HepG2 (cell line): ENCODE results near the gene TSPAN5. TPM values are rescaled to one million over a fixed set of nuclear protein-coding genes. Genes with fewer than 3 reads are reported as not detected.
"Not testable (repeated sequence)": the region's sequence is repeated elsewhere in the genome, so short reads cannot be mapped to it uniquely, and the experiment has no call there.

Source experiments
- ATAC-seq: fragments of 200-7000 bp; cut with Tn5 transposase; 3 replicates; pipeline ENCODE4 v1.9.1; 2020; ENCODE audit warnings: mild to moderate bottlenecking, moderate library complexity
- BruUV-seq: library from RNA; stranded (reverse); fragments of 400-500 nt; replicated peaks from 2 replicates; lab custom pipeline; 2021; lab: Mats Ljungman, UMichigan
- CTCF ChIA-PET: fragments of 300-600 bp; formaldehyde crosslinking; extraction: SDS; loops from one replicate; lab custom pipeline; 2021; ENCODE audit warnings: low total read pairs, inconsistent platforms, low intra/inter-chr PET ratio; lab: Yijun Ruan, JAX
- POLR2A ChIA-PET: fragments of 350-600 bp; sonication (Branson Sonifier 250); formaldehyde crosslinking; loops from one replicate; lab custom pipeline; 2020; ENCODE audit warnings: antibody characterized with exemption, inconsistent platforms; lab: Yijun Ruan, JAX
- DNase-seq: peaks from one replicate; pipeline ENCODE4 v3.0.0-alpha.2; 2015; ENCODE audit warnings: low spot score
- FAIRE-seq: peaks from 3 replicates; lab custom pipeline; 2011; peaks lifted over from hg19 to GRCh38; lab: Jason Lieb, UNC
- H2AFZ ChIP-seq: one replicate; pipeline ENCODE4 v1.6.1; 2011; ENCODE audit warnings: low read length, inconsistent platforms
- H3K27ac ChIP-seq: fragments of 300-600 bp; 3 replicates; pipeline ENCODE4 v1.8.0; 2011; ENCODE audit warnings: mixed run types, mild to moderate bottlenecking, mixed read lengths, low read length, inconsistent platforms; ENCODE audit not compliant: insufficient read depth; ENCODE audit errors: extremely low read length
- H3K27me3 ChIP-seq, 2 experiments: fragments of 200-600 bp in 1 of 2; 2 replicates in 1 of 2; 3 replicates in 1 of 2; pipeline versions ENCODE4 v1.6.0 to v1.8.0; 2011; ENCODE audit warnings: low read length in 2 of 2, mild to moderate bottlenecking in 2 of 2, moderate library complexity in 2 of 2, inconsistent platforms in 1 of 2; ENCODE audit not compliant: insufficient read depth in 2 of 2, control insufficient read depth in 1 of 2
- H3K36me3 ChIP-seq, 2 experiments: fragments of 200-600 bp in 1 of 2; replicated peaks in 1 of 2; 2 replicates in 1 of 2; 3 replicates in 1 of 2; pipeline versions ENCODE4 v1.5.1 to v1.8.0; 2011; ENCODE audit warnings: low read length in 2 of 2, inconsistent platforms in 1 of 2; ENCODE audit not compliant: insufficient read depth in 2 of 2, control insufficient read depth in 1 of 2
- H3K4me1 ChIP-seq: 2 replicates; pipeline ENCODE4 v1.5.1; 2012; ENCODE audit warnings: low read length, inconsistent platforms; ENCODE audit not compliant: insufficient read depth
- H3K4me2 ChIP-seq: 2 replicates; pipeline ENCODE4 v1.6.0; 2011; ENCODE audit warnings: low read depth, low read length, inconsistent platforms
- H3K4me3 ChIP-seq, 3 experiments: fragments of 200-600 bp in 1 of 3; sonication (generic), shearing (Covaris generic) in 1 of 3; replicated peaks in 1 of 3; 2 replicates each; pipeline ENCODE4 v1.5.1; 2011 to 2016; ENCODE audit warnings: low read length in 3 of 3, inconsistent platforms in 2 of 3, low read depth in 2 of 3, mild to moderate bottlenecking in 2 of 3, control low read depth in 1 of 3, mixed read lengths in 1 of 3; ENCODE audit not compliant: insufficient read depth in 1 of 3
- H3K79me2 ChIP-seq: one replicate; pipeline ENCODE4 v1.6.1; 2011; ENCODE audit warnings: low read length, inconsistent platforms; ENCODE audit not compliant: insufficient read depth
- H3K9ac ChIP-seq: 2 replicates; pipeline ENCODE4 v1.6.0; 2011; ENCODE audit warnings: mild to moderate bottlenecking, low read depth, low read length, inconsistent platforms; ENCODE audit not compliant: insufficient read depth
- H3K9me3 ChIP-seq: 2 replicates; pipeline ENCODE4 v1.5.1; 2012; ENCODE audit warnings: mild to moderate bottlenecking, low read length
- H4K20me1 ChIP-seq: 2 replicates; pipeline ENCODE4 v1.6.0; 2011; ENCODE audit warnings: inconsistent platforms, mild to moderate bottlenecking, low read length, moderate library complexity; ENCODE audit not compliant: insufficient read depth
- GZF1 ChIP-seq: sonication (generic); formaldehyde crosslinking; IDR thresholded peaks from 2 replicates; pipeline ENCODE4 v1.5.1; 2020; ENCODE audit warnings: mild to moderate bottlenecking, missing genetic modification reagents
- JUND ChIP-seq: sonication (generic); formaldehyde crosslinking; IDR thresholded peaks from 2 replicates; pipeline ENCODE4 v1.8.0; 2022; ENCODE audit warnings: mild to moderate bottlenecking, missing genetic modification reagents
- SALL2 ChIP-seq: sonication (generic); formaldehyde crosslinking; IDR thresholded peaks from 2 replicates; pipeline ENCODE4 v1.8.1; 2023; ENCODE audit warnings: mild to moderate bottlenecking, missing genetic modification reagents, inconsistent platforms
- ZMYM2 ChIP-seq: sonication (generic); formaldehyde crosslinking; IDR thresholded peaks from 2 replicates; pipeline ENCODE4 v1.8.0; 2022; ENCODE audit warnings: mild to moderate bottlenecking, missing genetic modification reagents
- ZMYM4 ChIP-seq: sonication (generic); formaldehyde crosslinking; IDR thresholded peaks from 2 replicates; pipeline ENCODE4 v1.8.1; 2023; ENCODE audit warnings: mild to moderate bottlenecking, missing genetic modification reagents
- ZNF451 ChIP-seq: sonication (generic); formaldehyde crosslinking; IDR thresholded peaks from 2 replicates; pipeline ENCODE4 v1.5.0; 2020; ENCODE audit warnings: mild to moderate bottlenecking, missing genetic modification reagents
- ZNF564 ChIP-seq: sonication (generic); formaldehyde crosslinking; IDR thresholded peaks from 2 replicates; pipeline ENCODE4 v1.8.1; 2023; ENCODE audit warnings: mild to moderate bottlenecking, missing genetic modification reagents
- ZNF629 ChIP-seq: sonication (generic); formaldehyde crosslinking; conservative IDR thresholded peaks from 2 replicates; pipeline ENCODE4 v1.5.0; 2020; ENCODE audit warnings: missing genetic modification reagents
- WGBS: methylation state at CpG from one replicate; pipeline ENCODE4 v1.1.6; 2017; ENCODE audit warnings: low lambda C conversion rate; 5-methylcytosine and 5-hydroxymethylcytosine counted together
- in situ Hi-C: cut with HindIII; loops from 2 replicates; pipeline ENCODE4 v1.10.0; 2017; ENCODE audit warnings: low pct_unique_long_range_greater_than_20kb; ENCODE audit not compliant: extremely low pct_ligation_motif_present
- intact Hi-C: fragments of 100-400 bp; cut with micrococcal nuclease; formaldehyde crosslinking; loops from one replicate; pipeline ENCODE4 v1.10.0; 2022; ENCODE audit not compliant: unreplicated experiment
- polyA plus RNA-seq, 8 experiments: library from polyadenylated mRNA; depleted of rRNA in 3 of 8; stranded (reverse) in 7 of 8; unstranded in 1 of 8; fragments of >200 nt; fragmentation: Illumina TruSeq in 4 of 8; extraction: Trizol in 4 of 8; gene quantifications; 2 replicates each; pipeline versions ENCODE4 v1.2.1 to v1.2.3, GENCODE V29; 2011 to 2016; ENCODE audit warnings: low read depth in 4 of 8, missing spikeins in 1 of 8, mixed read lengths in 1 of 8; ENCODE audit not compliant: insufficient read depth in 1 of 8
- total RNA-seq, 5 experiments: library from RNA; depleted of rRNA; stranded (reverse); fragments of >200 nt; fragmentation: Illumina TruSeq; extraction: Trizol; gene quantifications; 2 replicates each; pipeline ENCODE4 v1.2.3, GENCODE V29; 2016; ENCODE audit warnings: low read depth in 1 of 5
- TF ChIP-seq, protein P1 (sequence below): sonication (generic); formaldehyde crosslinking; IDR thresholded peaks from 2 replicates; pipeline ENCODE4 v1.8.0; 2022; ENCODE audit warnings: low read depth, missing genetic modification reagents
- TF ChIP-seq, protein P2 (sequence below): sonication (generic); IDR thresholded peaks from 2 replicates; pipeline ENCODE4 v1.6.1; 2016; ENCODE audit warnings: low read depth, borderline replicate concordance
- TF ChIP-seq, protein P3 (sequence below): sonication (generic); formaldehyde crosslinking; IDR thresholded peaks from 2 replicates; pipeline ENCODE4; 2020; ENCODE audit warnings: missing genetic modification reagents, mild to moderate bottlenecking, borderline replicate concordance

TSPAN5 gene
- total and polyA plus RNA-seq, 2 of the 13 experiments (the other 11 are each of a cell fraction or from before 2014, with no cell fraction given) = 0.20 to 0.53 TPM

DNA sequence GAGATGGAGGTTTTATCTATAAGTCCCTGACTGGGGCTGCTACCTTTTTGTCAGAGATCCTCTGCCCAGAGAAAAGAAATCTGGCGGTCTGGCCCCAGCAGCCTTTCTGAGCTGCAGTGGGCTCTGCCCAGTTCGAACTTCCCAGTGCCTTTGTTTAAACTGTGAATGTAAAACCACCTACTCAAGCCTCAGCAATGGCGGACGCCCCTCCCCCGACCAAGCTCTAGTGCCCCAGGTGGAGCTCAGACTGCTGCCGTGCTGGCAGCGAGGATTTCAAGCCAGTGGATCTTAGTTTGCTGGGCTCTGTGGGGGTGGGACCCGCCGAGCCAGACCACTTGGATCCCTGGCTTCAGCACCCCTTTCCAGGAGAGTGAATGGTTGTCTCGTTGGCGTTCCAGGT, 121.8 kb downstream of the TSPAN5 start (continued):
- TF ChIP-seq SALL2 (CRISPR knock-in tag) (no peak), ZNF451 (no peak), ZNF564 (CRISPR knock-in tag) (no peak), ZMYM2 (CRISPR knock-in tag) (no peak), JUND (CRISPR knock-in tag) (no peak), GZF1 (CRISPR knock-in tag) (no peak), ZMYM4 (CRISPR knock-in tag) (no peak), ZNF629 (CRISPR knock-in tag) (no peak)
- TF ChIP-seq, protein P1, sequence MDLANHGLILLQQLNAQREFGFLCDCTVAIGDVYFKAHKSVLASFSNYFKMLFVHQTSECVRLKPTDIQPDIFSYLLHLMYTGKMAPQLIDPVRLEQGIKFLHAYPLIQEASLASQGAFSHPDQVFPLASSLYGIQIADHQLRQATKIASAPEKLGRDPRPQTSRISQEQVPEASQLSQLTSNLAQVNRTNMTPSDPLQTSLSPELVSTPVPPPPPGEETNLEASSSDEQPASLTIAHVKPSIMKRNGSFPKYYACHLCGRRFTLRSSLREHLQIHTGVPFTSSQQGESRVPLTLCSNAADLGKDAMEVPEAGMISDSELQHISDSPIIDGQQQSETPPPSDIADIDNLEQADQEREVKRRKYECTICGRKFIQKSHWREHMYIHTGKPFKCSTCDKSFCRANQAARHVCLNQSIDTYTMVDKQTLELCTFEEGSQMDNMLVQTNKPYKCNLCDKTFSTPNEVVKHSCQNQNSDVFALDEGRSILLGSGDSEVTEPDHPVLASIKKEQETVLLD (CRISPR knock-in tag) = no peak
- TF ChIP-seq, protein P2, sequence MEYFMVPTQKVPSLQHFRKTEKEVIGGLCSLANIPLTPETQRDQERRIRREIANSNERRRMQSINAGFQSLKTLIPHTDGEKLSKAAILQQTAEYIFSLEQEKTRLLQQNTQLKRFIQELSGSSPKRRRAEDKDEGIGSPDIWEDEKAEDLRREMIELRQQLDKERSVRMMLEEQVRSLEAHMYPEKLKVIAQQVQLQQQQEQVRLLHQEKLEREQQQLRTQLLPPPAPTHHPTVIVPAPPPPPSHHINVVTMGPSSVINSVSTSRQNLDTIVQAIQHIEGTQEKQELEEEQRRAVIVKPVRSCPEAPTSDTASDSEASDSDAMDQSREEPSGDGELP = no peak
- TF ChIP-seq, protein P3, sequence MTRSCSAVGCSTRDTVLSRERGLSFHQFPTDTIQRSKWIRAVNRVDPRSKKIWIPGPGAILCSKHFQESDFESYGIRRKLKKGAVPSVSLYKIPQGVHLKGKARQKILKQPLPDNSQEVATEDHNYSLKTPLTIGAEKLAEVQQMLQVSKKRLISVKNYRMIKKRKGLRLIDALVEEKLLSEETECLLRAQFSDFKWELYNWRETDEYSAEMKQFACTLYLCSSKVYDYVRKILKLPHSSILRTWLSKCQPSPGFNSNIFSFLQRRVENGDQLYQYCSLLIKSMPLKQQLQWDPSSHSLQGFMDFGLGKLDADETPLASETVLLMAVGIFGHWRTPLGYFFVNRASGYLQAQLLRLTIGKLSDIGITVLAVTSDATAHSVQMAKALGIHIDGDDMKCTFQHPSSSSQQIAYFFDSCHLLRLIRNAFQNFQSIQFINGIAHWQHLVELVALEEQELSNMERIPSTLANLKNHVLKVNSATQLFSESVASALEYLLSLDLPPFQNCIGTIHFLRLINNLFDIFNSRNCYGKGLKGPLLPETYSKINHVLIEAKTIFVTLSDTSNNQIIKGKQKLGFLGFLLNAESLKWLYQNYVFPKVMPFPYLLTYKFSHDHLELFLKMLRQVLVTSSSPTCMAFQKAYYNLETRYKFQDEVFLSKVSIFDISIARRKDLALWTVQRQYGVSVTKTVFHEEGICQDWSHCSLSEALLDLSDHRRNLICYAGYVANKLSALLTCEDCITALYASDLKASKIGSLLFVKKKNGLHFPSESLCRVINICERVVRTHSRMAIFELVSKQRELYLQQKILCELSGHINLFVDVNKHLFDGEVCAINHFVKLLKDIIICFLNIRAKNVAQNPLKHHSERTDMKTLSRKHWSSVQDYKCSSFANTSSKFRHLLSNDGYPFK (CRISPR knock-in tag) = no peak

DNA sequence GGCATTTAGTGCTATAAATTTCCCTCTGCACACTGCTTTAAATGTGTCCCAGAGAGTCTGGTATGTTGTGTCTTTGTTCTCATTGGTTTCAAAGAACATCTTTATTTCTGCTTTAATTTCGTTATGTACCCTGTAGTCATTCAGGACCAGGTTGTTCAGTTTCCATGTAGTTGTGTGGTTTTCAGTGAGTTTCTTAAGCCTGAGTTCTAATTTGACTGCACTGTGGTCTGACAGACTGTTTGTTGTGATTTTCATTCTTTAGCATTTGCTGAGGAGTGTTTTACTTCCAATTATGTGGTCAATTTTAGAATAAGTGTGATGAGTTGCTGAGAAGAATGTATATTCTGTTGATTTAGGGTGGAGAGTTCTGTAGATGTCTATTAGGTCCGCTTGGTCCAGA, 124.3 kb downstream of the TSPAN5 start:
- H3K4me3 ChIP-seq, H3K27me3 ChIP-seq, H3K9ac ChIP-seq, BruUV-seq, H3K27ac ChIP-seq, DNase-seq, H3K36me3 ChIP-seq, H3K4me2 ChIP-seq, CTCF ChIA-PET, H3K9me3 ChIP-seq, POLR2A ChIA-PET, H2AFZ ChIP-seq, H4K20me1 ChIP-seq, H3K4me1 ChIP-seq, in situ Hi-C loops, intact Hi-C loops, ATAC-seq, H3K79me2 ChIP-seq, FAIRE-seq: not testable (repeated sequence)
- WGBS = 30% methylated on average over 2 of the region's 2 CpGs
